Effector memory CD4-positive, alpha-beta T cell (primary cell): ENCODE data around the gene KRTAP20-3.

Experiments used
- DNase-seq, 3 donors: peaks; one replicate each; pipeline ENCODE4 v3.0.0-alpha.2; 2020
- H3K27ac ChIP-seq: 2 replicates; pipeline ENCODE4 v1.7.0; 2013; ENCODE audit warnings: mild to moderate bottlenecking, low read length, moderate library complexity; ENCODE audit not compliant: insufficient read depth, poor library complexity, severe bottlenecking
- H3K27me3 ChIP-seq: replicated peaks from 2 replicates; pipeline ENCODE4 v1.7.0; 2013; ENCODE audit warnings: mild to moderate bottlenecking, low read length; ENCODE audit not compliant: insufficient read depth, control insufficient read depth, poor library complexity, severe bottlenecking
- H3K36me3 ChIP-seq: 2 replicates; pipeline ENCODE4 v1.7.0; 2013; ENCODE audit warnings: mild to moderate bottlenecking, low read length, moderate library complexity; ENCODE audit not compliant: control insufficient read depth, insufficient read depth
- H3K4me1 ChIP-seq: 2 replicates; pipeline ENCODE4 v1.7.0; 2013; ENCODE audit warnings: low read length, mild to moderate bottlenecking; ENCODE audit not compliant: control insufficient read depth, insufficient read depth, poor library complexity, severe bottlenecking
- H3K4me3 ChIP-seq: 2 replicates; pipeline ENCODE4 v1.7.0; 2013; ENCODE audit warnings: low read length, low read depth, mild to moderate bottlenecking; ENCODE audit not compliant: insufficient read depth, poor library complexity, severe bottlenecking
- H3K9me3 ChIP-seq: 2 replicates; pipeline ENCODE4 v1.7.0; 2013; ENCODE audit warnings: mild to moderate bottlenecking, low read length, moderate library complexity; ENCODE audit not compliant: control insufficient read depth

The KRTAP20-3 gene

DNA sequence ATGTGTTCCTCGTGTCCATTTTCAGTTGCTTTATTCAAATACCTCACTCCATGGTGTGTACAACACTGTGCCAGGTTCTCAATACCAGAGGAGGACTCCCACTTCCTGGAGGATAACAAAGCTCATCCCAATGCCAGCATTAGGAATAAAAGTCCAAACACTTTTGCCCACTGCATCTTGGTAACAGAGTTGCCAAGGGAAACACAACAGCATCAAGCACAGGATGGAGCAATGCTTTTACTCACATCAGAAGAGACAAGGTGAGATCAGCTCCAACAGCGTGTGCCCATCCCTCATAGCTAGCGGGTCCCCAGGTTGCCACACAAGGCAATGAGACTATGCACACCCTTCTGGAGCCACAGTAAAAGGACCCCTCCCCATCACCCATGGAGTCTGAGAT is 19.3 kb upstream of the KRTAP20-3 start:
- Histone ChIP-seq H3K9me3 (no peaks in the 10 kb centered on the region), H3K27ac (no peak overlapping the region), H3K36me3 (no peaks in the 10 kb centered on the region), H3K4me3 (no peak overlapping the region), H3K27me3 (no peaks in the 10 kb centered on the region), H3K4me1 (no peaks in the 10 kb centered on the region)
- DNase-seq, result no peak

DNA sequence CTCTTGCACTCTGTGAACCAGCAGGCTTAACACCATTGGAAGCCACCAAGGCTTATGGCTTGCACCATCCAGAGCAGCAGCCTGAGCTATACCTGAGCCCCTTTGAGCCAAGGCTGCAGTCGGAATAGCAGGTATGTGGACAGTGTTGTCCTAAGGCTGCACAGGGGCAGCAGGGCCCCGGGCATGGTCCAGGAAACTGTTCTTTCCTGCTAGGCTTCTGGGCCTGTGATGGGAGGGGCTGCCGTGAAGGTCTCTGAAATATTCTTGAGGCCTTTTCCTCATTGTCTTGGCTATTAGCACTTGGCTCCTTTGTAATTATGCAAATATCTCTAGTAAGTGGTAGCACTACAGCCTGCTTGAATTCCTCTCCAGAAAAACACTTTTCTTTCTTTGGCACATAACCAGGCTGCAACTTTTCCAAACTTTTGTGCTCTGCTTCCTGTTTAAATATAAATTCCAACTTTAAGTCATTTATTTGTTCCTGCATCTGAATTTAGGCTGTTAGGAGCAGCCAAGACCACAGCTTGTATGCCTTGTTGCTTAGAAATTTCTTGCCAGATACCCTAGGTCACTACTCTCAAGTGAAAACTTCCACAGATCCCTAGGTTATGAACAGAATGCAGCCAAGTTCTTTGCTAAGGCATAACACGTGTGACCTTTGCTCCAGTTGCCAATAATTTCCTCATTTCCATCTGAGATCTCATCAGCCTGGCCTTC is 17.1 kb upstream of the KRTAP20-3 start:
- Histone ChIP-seq H3K27ac (no peak overlapping the region), H3K4me1 (no peaks in the 10 kb centered on the region), H3K27me3 (no peaks in the 10 kb centered on the region)

DNA sequence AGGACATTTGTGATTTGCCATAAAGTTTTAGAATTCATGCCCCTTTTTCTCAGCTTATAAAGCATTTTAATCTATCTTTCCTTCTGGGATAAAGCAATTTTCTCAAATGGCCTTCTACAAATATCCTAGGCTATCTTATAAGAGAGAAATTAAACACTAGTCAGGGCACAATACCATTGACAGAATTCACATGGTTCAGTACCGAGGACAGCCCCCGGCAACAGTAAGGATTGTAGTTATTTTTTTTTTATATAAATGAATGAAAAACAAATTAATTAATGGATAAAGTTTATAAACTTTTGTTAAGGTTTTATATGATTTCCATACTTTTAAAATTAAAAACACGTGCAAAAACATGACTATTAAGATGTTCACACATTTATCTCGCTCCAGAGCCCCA is 14.6 kb upstream of the KRTAP20-3 start:
- Histone ChIP-seq H3K27me3 (no peaks in the 10 kb centered on the region), H3K9me3 (no peaks in the 10 kb centered on the region), H3K4me3 (no peak overlapping the region), H3K36me3 (no peaks in the 10 kb centered on the region), H3K4me1 (no peaks in the 10 kb centered on the region), H3K27ac (no peak overlapping the region)
- no peak for DNase-seq

More for the DNA sequence above, 17.1 kb upstream of the KRTAP20-3 start:
- Histone ChIP-seq H3K36me3 (no peaks in the 10 kb centered on the region), H3K9me3 (no peaks in the 10 kb centered on the region), H3K4me3 (no peak overlapping the region)
- DNase-seq, result no peak

DNA sequence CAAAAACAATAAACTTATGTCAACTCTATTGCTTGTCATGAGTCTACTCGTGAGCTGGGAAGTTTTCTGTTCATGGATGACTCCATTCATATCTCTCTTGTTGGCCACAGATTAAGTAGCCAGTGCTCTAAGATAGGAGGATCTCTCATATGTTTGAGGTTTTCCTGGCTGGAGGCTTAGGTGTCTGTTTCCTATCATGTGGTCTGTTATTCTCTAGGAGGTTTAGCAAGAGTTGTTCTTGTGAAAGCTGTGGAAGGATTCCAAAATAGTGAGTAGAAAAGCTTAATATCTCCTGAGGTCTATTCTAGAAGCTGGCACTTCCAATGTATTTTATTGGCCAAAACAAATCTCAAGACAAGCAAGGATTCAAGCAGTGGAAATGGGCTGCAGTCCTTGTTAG is 13.5 kb upstream of the KRTAP20-3 start:
- DNase-seq, result no peak
- Histone ChIP-seq H3K36me3 (no peaks in the 10 kb centered on the region), H3K9me3 (no peaks in the 10 kb centered on the region), H3K27ac (no peak overlapping the region), H3K4me3 (no peak overlapping the region), H3K4me1 (no peaks in the 10 kb centered on the region), H3K27me3 (no peaks in the 10 kb centered on the region)

DNA sequence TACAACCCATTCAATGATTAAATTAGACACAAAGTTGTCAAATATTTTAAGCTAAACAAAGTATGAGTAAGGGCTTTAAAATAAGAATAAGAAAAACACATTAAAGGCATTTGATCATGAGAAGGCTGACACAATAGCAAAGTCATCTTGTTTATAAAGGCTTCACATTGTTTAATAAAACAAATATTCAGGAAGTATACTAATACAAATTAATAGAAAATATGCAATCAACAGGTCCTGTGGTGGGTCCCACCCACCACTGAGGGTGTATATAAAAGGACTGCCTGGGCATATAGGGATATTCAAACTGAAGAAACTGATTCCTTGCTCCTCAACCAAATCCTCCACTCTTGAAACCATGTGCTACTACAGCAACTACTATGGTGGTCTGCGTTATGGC is 7.8 kb upstream of the KRTAP20-3 start, which contains the start of gene KRTAP20-2:
TSS of gene KRTAP20-2 (plus strand) at position 301 of the 400 bp plus-strand sequence. CDS start at position 359, 58 bp downstream.
- no peak within 1 kb of the TSS for H3K27ac ChIP-seq
- no peak within 1 kb of the TSS for H3K4me3 ChIP-seq
- no peaks in the 10 kb centered on the region for H3K4me1 ChIP-seq
- no peaks in the 10 kb centered on the region for H3K27me3 ChIP-seq
- no peaks in the 10 kb centered on the region for H3K36me3 ChIP-seq
- H3K9me3 ChIP-seq, result no peaks in the 10 kb centered on the region
- no peak for DNase-seq

DNA sequence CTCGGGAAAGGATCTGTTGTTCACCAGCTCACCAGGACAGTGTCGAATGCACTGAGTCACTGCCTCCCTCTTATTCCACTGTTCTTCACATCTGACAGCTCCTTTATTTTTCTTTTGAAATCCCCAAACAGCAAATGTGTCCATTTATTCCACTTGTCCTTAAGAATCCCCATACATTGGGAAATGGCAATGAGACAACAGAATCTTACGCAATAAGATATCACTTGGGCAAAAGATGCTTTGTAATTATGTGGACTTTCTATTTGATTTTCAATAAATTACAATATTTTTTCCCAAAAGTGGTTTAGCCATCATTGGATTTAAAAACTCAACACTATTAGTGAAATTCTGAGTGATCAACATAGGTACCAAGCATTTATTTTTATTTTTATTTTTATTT is 4.0 kb upstream of the KRTAP20-3 start:
- Histone ChIP-seq H3K36me3 (no peaks in the 10 kb centered on the region), H3K27me3 (no peaks in the 10 kb centered on the region), H3K9me3 (no peaks in the 10 kb centered on the region), H3K4me1 (no peaks in the 10 kb centered on the region), H3K27ac (no peak overlapping the region), H3K4me3 (no peak overlapping the region)
- DNase-seq, result no peak

DNA sequence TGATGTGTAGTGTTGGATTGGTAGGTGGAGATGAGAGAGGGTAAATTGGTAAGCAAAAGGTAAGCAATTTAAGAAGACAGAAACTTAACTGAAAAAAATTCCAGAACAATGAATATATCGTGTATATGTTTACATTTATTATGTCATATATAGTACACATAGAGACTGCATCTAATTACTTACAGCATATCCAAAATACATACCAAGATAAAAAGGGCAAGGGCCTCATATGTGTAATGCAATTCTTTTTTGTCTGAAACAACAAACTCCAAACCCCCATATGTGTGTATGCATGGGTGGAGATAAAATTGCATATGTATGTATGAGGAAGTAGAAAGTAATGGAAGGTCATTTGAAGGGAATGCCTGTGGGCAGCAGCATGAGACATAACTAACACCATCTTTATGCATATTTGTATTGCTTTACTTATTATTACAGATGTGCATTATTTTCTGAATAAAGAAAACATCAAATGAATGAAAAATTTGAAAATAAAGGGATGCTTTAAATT is 4.3 kb downstream of the KRTAP20-3 start:
- Histone ChIP-seq H3K36me3 (no peaks in the 10 kb centered on the region), H3K4me3 (no peak overlapping the region), H3K9me3 (no peaks in the 10 kb centered on the region), H3K27ac (no peak overlapping the region), H3K4me1 (no peaks in the 10 kb centered on the region), H3K27me3 (no peaks in the 10 kb centered on the region)
- DNase-seq, result no peak

DNA sequence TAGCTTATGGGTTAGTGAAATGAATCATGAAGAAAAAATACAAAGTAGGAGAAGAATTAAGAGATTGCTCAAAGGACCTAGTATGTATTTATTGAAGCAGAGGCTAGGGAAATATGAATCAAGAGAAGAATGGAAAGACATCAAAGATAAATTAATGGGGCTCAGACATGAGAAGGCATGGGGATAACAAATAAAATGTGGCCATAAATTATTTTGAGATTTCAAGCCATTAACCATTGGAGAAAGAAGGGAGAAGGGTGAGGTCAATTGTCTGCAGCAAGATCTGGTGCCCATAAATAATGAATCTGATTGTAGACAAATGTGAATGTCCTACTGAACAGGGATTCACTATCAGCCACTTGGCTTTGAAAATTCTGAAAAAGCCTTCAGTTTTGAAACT is 10.2 kb downstream of the KRTAP20-3 start:
- DNase-seq, result no peak
- H3K36me3 ChIP-seq, result no peaks in the 10 kb centered on the region

DNA sequence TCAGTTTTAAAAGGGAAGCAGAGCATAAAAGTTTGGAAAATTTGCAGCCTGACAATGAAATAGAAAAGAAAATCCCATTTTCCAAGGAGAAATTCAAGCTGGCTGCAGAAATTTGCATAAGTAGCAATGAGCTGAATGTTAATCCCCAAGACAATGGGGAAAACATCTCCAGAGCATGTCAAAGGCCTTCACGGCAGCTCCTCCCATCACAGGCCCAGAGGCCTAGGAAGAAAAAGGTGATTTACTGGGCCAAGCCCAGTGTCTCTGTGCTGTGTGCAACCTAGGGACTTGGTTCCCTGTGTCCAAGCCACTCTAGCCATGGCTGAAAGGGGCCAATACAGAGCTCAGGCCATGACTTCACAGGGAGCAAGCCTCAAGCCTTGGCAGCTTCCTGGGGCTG is 26.1 kb downstream of the KRTAP20-3 start:
- Histone ChIP-seq H3K27me3 (no peaks in the 10 kb centered on the region), H3K4me1 (no peaks in the 10 kb centered on the region), H3K9me3 (no peaks in the 10 kb centered on the region), H3K36me3 (no peaks in the 10 kb centered on the region), H3K4me3 (no peak overlapping the region), H3K27ac (no peak overlapping the region)
- no peak for DNase-seq

More for the DNA sequence above, 10.2 kb downstream of the KRTAP20-3 start:
- no peak overlapping the region for H3K27ac ChIP-seq
- no peak overlapping the region for H3K4me3 ChIP-seq
- no peaks in the 10 kb centered on the region for H3K4me1 ChIP-seq
- H3K27me3 ChIP-seq, result no peaks in the 10 kb centered on the region
- no peaks in the 10 kb centered on the region for H3K9me3 ChIP-seq

DNA sequence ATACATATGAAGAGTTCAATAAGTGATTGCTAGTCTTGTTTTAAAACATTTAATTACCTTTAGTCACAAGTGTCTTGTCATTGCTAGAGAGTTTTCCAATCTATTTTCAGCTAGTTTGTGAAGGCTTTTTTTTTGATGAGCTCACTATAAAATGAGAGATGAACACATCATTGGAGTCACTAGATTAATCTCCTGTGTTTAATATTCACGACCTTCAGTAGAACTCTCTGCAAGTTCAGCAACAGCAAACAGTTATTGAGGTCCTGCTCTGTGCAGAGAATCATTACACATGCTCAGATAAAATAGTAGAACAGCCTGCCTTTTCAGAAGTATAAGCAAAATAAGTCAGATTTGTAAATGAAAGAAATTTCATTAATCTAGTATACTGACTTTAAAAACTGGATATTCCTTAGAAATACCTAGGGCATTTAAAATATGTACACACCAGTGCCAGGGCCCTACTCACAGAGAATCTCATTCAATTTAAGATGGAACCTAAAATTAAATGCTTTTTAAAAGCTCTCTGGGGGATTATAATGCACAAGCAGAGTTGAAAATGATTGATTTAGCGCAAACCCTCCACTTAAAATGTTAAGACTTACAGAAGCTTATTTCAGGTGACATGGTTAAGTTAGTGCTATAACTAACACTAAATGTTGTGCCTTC is 30.5 kb downstream of the KRTAP20-3 start:
- no peaks in the 10 kb centered on the region for H3K36me3 ChIP-seq
- no peaks in the 10 kb centered on the region for H3K9me3 ChIP-seq
- no peak for DNase-seq
- no peaks in the 10 kb centered on the region for H3K4me1 ChIP-seq
- no peaks in the 10 kb centered on the region for H3K27me3 ChIP-seq
- H3K27ac ChIP-seq, result no peak overlapping the region
- H3K4me3 ChIP-seq, result no peak overlapping the region
